Islet precursor cell (in vitro differentiated cells): ENCODE measurements around the gene IL19.

Source experiments
- DNase-seq: peaks from one replicate; pipeline ENCODE4 v3.0.0-alpha.2; 2018

IL19 gene

DNA sequence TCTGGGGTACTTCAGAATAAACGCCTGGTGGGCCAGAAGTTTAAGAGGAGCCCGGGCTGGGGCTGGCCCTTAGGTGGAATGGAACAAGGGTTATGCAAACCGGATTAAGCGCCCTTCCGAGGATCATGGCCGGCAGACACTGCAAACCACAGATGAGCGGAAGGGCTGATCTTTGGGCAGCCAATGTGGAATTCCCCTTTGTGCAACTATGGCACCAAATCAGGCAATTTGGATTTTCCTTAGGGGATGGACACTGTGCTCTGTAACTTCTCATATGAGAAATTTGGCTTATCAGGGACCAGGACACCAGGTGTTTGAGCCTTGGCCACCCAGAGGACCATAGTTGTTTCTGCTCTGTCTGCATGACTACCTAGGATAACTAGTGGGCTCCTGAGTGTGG, 7.5 kb downstream of the IL19 start:
- DNase-seq, result no peak

DNA sequence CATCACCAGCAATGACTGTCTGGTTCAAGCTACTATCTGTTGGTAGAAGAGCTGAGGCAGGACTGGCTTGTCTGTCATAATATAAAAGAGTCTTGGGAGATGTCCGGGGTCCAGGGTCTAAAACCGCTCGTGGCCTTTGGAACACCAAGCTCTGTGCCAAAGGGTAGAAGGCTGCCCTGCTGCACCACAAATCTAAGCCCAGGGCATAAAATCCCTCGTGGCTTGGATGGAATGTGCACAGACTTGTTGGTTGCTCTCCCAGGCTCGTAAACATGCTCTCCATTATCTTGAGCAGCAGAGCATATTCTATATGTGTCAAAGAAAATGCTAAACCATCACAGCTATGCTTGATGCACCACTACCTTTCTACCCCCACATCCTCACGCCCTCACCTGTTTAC, 8.3 kb downstream of the IL19 start:
- peak; percentile 71 for DNase-seq

DNA sequence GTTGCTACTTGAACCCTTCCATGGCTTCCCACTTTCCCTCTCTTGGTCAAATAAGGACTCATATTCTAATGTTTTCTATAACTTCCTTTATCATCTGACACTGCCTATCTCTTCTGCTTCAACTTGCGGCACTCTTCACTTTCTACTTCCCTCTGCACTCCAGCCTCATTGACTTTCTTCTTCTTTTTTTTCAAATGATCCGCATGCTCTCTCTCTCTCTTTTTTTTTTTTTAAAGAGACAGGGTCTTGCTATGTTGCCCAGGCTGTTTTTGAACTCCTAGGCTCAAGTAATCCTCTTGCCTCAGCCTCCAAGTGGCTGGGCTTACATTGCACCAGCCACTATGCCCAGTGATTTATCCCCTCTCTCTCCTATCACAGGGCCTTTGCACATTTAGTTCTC, 9.1 kb downstream of the IL19 start:
- DNase-seq, result no peak

DNA sequence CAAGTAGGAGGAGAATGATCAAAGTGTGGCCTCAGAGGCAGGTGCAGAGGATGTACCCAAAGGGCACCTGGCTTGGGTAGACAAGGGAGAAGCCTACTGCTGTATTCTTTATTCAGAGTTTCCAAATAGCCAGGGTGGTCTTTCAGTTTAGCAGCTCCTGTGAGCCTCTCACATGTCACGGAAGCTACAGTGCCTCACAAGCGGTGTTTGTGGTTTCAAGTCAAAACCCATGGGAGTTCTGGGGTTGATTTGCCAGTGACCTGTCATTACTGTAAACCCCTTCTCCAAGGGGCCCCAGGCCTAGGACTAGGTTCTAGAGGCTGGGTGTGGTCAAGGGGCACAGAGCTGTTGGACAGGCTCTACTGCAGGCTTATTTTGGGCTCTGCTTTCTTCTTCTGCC, 11.9 kb downstream of the IL19 start:
- no peak for DNase-seq

DNA sequence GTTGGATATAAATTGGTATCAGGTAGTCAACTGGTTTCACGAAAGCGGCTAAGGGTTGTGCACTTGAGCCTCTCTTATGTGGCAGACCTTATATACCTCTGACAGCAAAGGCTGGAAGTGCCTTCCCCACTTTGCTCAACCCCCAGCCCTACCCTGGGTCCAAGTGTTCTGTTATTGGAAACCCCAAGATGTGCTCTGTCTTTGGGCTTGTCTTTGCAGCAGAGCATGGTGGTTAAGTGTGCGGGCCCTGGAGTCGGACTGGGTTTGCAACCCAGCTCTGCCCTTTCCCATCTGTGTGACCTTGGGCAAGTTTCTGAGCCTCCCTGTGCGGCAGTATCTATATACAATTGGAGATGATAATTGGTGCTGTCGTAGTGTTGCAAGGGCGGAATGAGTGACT, 12.9 kb downstream of the IL19 start:
- no peak for DNase-seq

DNA sequence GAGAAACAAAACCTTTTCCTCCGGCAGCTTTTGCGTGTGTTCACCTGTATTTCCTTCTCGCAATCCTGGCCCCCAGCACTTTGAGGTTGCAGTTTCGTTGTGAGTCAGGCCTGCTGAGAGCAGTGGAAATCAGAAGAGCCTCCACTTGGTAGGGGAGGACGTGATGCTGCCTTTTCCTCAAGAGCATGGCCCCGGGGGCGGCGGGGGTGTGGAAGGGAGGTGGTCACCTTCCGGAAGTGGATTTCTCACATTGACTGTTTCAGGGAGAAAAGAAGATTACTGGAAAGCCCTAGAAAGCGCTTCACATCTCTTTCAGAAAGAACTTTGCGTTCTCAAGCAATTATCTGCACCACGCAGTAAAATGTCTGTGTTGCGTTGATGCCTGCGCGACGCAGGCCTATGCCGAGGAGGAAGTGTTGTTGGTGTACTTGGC, 13.9 kb downstream of the IL19 start:
- no peak for DNase-seq

DNA sequence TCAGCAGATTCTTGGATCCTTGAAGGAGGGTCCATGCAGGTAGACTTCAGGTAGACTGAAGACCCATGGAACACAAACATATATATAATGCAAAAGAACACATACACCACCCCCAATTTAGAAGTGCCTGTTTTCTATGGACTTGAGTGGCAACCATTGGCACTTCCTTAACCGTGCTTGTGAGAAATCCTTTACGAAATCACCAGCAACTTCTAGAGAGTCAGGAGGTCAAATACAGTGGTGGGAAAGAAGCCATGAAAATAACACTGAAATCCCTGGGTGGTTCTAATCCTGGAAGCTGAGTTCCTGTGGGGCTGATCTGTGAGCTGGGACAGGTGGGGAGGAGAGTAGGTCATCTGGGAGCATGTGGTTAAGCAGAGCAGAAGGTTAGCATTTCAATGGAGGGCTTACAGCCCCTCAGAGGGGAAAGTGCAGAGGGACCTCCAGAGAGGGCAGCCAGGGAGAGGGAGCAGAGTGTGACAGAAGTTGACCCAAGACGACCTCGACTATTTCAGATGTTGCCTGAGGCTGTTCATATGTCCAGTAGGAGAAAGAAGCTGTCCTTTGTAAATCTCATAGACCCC, 14.7 kb downstream of the IL19 start:
- no peak for DNase-seq

DNA sequence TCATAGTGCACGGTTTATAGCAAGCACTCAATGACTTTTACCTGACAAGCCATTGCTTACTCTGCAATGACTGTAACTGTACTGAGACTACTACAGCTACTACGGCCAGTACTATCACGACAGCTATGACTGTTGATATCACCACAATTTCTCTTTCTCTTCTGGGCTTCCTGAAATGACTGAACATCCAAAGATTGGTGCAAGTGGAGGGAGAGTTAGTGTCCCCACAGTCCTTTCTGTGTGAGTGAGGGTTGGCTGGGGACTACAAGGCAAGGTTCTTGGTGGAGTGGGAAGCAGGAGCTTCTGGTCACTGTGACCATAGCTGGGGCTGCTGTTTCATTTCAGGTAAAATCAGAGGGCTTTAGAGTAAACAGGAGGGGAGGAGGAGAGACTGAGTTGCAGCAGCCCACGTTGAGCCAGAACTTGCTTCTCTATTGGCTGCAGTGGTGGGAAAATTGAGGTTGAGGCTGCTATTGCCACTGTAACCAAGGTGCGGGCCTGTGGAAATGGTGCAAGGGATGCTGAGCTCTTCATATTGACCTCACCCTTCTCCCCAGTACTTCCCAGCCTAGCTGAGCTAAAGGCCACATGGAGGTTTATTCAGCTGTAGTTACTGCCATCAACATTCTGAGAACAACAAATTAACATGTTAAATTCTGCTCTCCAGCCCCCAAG, 15.8 kb downstream of the IL19 start:
- no peak for DNase-seq

DNA sequence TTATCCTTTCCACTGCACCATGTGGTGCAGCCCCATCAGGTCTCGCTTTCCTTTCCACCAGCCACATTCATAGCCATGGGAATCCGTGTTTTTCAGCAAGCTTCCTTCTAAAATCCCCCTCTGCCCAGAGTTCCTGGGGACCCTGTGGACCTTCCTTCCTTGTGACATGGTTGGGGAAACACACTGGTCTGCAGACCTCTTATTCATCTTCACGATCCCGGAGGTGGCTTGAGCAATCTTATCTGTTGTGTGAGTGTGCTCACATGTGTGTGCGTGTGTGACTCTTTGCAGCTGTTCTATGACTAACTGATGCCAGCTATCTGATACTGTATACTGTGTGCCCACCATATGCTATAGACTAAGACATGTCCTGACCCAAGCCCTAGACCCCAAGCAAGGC, 17.3 kb downstream of the IL19 start:
- DNase-seq, result no peak

DNA sequence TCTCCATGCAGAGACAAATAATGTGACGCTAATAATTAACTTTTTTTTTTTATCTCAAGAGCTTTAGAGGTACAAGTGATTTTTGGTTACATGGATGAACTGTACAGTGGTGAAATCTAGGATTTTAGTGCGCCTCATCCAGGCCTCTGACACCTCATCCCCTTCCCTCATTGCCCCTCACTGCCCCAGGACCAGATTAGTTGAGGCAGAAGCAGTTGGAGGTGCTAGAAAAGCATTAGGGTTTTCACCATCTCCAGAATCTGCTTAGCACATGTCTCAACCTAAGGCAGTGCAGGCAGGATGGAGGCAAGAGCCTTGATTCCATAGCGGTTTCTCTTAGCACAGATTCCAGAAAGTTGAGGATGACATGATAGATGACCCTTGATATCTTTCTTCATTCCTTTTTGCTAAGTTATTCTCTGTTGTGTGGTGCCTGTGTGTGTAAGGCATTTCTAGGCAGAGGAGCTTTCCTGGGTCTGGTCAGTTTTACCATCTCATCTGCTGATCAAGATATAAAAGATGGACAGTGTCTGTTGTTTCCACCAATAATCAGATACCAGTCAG, 18.0 kb downstream of the IL19 start:
- DNase-seq, result no peak

DNA sequence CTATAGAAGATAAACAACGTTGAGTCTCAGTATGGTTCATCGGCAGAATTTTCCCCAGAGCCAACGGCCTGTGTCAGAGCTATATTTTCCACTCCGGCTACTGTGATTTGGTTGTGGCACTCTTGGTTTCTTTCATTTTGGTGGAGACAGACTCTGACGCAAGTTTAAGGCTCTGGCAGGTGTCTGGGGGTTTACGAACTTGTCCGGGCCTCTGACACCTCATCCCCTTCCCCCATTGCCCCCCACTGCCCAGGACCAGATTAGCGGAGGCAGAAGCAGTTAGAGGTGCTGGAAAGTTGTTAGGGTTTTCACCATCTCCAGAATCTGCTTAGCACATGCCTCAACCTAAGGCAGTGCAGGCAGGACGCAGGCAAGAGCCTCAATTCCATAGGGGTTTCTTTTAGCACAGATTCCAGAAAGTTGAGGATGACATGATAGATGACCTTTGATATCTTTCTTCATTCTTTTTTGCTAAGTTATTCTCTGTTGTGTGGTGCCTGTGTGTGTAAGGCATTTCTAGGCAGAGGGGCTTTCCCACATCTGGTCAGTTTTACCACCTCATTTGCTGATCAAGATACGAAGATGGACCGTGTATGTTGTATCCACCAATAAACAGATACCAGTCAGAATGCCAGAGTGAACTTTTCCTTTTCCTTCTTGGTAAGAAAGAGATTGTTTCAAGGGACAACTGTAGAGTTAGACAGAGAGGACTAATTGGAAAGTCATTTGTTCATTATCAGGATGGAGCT, 20.1 kb downstream of the IL19 start:
- DNase-seq, result no peak

DNA sequence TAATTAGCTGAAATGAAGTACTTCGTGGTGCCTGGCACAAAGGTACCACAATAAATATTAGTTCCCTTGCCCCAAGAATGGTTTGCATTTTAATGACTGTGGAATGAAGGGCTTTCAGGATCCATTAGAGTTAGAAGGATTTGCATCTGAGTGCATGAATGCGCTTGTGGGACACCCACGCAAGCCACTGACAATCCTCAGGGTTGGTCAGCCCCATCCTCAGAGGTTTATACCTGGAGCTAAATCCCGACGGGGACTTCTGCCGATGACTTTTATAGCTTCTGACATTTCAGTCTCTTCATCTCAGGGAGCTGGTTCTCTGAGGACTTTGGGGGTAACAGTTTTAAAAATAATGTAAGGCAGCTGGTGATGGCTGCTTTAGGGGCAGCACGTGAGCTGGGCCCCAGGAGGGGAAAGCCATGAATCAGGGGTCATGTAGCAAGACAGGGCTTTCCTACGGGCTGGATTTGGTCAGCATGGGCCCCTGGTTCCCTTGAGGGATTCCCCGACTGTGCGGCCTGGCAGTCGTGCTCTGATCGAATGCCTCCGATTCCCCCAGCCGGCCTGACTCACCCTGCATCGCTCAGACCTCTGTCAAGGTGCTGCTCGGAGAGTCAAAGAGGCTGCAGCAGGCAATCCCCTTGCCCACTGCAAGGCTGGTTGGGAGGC, 22.5 kb downstream of the IL19 start:
- DNase-seq, result no peak

DNA sequence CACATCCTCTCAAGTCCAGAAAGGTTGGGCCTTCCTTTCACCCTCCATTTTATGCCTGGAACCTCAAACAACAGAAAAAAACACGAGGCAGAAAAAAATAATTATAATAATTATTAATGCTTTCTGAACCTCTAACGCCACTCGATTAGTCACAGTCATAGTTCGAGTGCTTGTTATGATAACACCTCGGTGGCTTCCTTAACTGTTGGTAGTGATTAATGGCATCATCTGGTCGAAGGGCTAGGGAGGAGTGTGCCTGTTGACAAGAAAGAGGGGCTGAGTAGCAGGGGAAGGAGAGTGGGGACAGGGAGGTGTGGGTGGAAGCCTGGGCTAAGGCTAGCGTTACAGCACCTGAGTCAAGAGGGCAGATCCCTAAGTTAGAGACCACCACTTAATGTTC, 23.0 kb downstream of the IL19 start:
- DNase-seq, result no peak

DNA sequence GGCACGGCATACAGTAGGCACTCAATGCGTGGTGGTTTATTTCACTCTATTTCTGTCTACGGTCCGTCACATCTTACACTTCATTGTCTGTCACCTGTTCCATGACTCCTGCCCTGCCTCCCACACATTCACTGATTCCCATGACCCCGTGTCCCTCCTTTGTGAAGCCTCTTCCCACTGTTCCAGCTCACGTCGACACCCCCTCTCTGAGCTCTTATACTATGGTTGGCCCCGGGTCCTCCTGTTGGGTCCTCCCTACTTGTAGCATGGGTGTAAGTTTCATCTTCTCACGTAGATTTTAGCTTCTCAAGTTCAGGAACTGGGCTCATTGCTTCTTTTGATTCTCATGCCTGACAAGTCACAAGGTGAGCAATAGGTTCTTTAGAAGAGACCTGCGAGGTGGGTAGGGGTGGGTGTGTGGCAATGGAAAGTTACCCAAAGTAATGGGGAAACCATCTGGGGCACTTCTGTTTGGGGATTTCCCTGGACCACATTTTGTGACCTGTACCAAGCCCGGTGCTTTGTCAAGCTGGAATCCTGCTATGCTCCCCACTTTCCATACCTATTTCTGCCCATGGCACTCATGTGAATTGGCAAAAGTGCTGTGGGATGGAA, 23.8 kb downstream of the IL19 start:
- no peak for DNase-seq

DNA sequence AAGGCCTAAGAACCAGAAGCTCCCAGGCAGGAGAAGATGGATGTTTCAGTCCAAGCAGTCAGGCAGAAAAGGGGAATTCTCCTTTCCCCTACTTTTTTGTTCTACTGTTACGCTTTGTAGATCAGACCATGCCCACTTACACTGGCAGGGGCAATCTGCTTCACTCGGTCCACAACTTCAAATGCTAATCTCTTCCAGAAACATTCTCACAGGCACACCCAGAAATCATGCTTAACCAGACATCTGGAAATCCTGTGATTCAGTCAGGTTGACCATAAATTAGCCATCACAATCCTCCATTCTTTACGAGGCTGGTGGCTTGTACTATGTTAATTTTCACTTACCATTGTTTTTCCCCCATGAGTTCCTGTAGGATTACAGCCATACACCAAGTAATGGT, 25.5 kb downstream of the IL19 start:
- DNase-seq, result no peak

DNA sequence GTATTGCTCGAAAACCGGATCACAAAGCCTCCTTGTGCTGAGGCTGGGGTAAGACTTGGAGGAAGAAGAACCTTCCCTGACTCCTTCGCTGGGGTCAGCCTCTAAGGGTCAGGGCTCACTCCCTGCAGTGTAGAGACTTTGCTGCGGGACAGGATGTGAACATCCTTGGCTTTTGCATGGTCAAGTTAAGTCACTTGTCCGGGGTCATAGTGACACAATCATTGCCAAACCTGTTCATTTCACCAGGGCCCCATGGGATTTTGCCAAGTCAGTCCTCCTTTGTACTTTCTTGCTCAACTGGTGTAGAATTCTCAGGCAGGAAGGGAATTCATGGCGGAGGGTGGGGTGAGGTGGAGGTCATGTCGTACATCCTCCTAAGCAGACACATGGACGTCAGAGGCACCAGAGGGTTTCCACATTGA, 26.4 kb downstream of the IL19 start:
- no peak for DNase-seq

DNA sequence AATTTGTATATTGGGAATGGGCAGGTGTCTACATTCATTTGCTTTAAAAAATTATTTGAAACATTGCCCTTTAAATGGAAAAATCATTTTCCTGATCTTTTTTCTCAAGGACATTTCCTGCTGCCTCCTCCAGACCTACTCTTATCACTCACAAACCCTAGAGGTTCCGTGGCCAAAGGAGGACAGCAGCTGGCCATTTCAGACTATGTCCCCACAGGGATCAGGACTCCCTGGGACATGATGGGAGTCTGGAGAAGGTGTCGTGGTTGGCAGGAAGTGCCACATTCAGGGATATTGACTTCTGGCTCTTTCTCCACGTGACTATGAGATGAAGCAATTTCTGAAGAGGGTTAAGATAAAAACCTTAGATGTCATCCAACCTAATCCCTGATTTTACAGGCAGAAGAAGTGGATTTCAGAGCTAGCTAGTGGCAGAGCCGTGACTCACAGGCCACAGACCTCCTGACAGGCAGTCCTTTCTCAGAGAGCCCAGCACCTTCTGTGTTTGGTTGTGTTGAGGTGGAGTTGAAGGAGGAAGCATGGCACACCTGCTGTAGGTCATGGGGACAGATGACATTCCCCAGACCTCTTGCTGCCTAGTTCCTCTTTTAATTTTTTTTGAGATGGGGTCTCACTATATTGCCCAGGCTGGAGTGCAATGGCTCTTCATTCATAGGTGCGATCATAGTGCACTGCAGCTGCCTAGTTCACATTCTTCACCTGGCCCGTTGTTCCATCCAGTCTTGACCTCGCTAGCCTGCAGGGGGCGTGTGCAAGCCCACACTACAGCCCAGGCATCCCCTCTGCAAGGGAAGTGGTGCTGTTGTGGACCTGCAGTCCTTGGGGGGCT, 27.2 kb downstream of the IL19 start:
- peak; percentile 77 for DNase-seq

DNA sequence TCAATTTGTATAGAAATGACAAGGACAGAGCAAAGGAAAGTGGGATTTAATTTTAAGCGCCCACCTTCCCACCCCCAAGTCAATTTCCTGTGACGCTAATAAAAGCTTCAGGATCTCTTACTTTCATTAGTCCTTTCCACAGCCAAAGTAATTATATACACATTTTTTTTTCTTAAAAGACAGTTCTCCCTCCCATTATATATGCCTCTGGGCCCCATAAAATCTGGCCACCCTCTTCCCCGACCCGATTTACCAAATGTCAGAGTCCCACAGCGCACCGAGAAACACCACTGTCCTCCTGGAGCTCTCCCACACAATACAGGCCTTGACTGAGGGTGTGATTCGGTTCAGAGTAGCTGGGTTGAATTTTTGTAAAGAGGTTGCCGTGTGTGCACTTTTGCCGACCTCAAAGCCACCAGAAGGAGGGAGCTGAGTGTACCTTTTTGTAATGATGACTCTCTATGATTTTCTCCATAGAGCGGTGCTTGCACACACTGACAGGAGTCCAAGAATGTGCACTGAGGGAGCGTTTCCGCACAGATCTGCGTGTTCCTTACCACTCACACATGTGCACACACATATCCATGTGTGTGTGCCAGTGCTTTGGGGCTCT, 27.9 kb downstream of the IL19 start:
- DNase-seq, result no peak

DNA sequence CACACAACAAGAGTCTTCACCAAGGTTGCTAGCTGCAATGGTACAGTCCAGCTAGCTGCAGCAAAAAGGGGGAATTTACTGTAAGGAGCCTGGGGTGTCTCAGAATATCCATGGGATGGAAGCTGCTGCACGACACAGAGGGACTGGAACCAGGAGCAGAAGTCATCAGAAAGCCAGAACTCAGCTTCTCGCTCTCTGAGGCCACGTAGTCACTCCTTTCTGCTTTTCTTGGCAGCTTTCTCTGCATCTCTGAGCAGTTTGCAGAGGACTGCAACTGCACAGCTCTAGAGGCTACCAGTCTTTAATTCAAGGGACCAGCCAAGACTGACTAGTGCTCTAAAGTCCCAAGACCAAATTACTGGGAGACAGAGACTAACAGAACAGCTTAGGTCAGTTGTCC, 28.7 kb downstream of the IL19 start:
- no peak for DNase-seq

DNA sequence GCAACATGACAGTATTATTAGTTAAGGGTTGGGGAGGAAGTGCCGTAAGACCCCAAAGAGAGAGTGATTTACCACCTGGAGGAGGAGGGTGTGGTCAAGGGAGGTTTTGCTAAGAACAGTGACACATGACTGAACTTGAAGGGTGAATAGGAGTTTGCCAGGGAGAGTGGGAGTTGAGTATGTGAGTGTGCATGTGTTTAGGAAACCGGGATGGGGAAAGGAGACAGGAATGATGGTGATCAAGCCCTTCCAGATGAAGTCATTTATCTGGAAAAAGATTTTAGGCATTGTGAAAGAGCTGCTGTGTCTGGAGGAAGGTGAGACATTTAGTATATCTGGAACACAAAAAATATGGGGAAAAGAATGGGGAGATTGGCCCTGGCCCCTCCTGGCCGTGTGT, 29.8 kb downstream of the IL19 start:
- no peak for DNase-seq

DNA sequence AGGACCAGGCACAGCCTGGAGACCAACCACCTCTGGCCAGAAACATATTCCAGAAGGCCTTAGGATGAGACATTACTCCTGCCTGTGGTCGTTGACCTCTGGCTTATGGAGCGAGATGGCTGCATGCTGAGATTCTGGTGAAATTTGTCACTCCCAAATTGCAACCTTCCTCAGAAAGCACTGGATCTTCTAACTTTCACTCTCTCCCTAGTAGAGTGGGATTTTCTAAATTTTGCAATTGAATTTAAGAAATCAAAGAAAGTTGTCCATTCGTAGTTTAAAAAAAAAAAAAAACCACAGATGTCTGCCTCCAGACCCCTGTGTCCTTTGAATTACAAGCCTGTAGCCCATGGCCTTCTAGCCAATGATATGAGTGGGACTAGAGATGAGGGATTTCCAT, 30.3 kb downstream of the IL19 start:
- no peak for DNase-seq

DNA sequence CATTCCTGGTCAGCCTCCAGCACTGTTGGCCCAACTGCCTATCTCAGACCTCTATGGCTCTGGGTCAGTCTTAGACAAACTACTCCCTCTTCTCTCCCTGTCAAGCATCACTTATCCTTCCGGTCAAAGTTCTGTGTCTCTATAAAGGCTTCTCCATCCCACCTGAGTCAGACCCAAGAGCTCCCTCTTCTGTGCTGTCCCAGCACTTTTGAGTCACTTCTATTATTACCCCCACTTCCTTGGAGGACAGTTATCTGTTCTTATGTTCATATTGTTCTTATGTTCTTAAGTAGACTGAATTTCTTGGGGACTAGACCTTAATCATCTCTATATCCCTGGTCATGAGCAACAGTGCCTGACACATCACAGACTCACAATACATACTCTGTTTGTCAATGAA, 30.9 kb downstream of the IL19 start:
- DNase-seq, result no peak
